Neutrophil (primary cell): ENCODE data around the gene HK2.

Source experiments
- H3K27ac ChIP-seq: fragments of 200-600 bp; sonication (generic); 2 replicates; pipeline ENCODE4 v1.5.1; 2016; ENCODE audit warnings: mild to moderate bottlenecking, moderate library complexity
- H3K27me3 ChIP-seq: fragments of 200-600 bp; sonication (generic); 2 replicates; pipeline ENCODE4 v1.6.0; 2016; ENCODE audit warnings: mild to moderate bottlenecking
- H3K36me3 ChIP-seq: fragments of 200-600 bp; sonication (generic); 2 replicates; pipeline ENCODE4 v1.5.1; 2017
- H3K4me1 ChIP-seq, 2 experiments: fragments of 200-600 bp in 1 of 2; sonication (generic) in 1 of 2; 1 replicate in 1 of 2; 2 replicates in 1 of 2; pipeline versions ENCODE4 v1.5.1 to v1.6.1; 2013 to 2016; ENCODE audit warnings: low read depth in 1 of 2, low read length in 1 of 2, mild to moderate bottlenecking in 1 of 2, moderate library complexity in 1 of 2; ENCODE audit not compliant: control insufficient read depth in 1 of 2, insufficient read depth in 1 of 2
- H3K4me3 ChIP-seq, 2 experiments: fragments of 200-600 bp in 1 of 2; sonication (generic) in 1 of 2; 1 replicate in 1 of 2; 2 replicates in 1 of 2; pipeline ENCODE4 v1.5.1; 2013 to 2016; ENCODE audit warnings: low read depth in 1 of 2, low read length in 1 of 2, mild to moderate bottlenecking in 1 of 2, moderate library complexity in 1 of 2
- H3K9me3 ChIP-seq: fragments of 200-600 bp; sonication (generic); 2 replicates; pipeline ENCODE4 v1.5.1; 2016
- TF ChIP-seq, protein P1 (sequence below): fragments of 200-600 bp; sonication (generic); IDR thresholded peaks from 2 replicates; pipeline ENCODE4 v1.5.1; 2016; ENCODE audit warnings: antibody characterized with exemption

The HK2 gene

DNA sequence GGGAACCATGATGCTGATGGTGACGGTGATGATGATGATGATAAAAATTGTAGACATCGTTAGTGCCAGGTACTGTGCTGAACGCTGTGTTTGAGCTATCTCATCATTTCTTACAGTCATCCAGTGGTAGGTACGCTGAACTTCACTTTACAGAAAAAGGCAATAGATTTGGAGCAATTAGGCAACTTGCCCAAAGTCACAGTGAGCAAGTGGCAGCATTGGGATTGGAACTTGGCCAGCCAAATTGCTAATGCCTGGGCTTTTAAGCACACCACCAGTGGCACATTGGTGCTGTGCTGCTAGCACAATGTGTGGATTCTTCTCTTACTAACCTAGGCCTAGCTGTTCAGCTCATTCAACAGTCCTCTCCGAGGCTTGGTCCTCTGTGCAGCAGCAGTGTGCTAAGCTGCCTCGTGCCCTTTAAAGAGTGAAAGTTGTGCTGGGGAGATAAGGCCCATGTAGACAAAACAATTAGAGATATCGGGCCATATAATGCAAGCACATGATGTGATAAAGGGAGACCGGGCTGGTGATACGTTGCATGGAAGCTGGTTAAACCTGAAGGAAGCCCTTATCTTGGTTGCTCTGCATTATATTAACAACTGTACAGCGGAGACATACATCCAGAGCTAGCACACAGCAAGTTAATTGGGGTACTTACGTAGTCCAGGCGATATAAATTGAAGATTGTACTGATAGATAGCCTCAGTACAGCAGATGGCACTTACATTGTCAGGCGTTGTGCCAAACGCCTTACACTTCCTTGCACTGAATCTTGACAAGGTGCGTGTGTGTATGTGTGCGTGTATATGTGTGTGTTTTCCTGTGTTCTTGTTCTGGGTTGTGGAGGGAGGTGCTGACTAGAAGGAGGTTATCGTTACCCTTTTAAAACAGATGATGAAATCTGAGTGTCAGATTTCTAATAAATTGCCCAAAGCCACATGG, 28.4 kb downstream of the HK2 start:
- H3K27me3 ChIP-seq, result no peaks in the 10 kb centered on the region
- H3K4me1 ChIP-seq, result peaks cover 59 to 72% of the 10 kb centered on the region in 2 experiments
- H3K9me3 ChIP-seq, result no peaks in the 10 kb centered on the region
- peak overlapping the region; percentile 62 for H3K27ac ChIP-seq
- no peak overlapping the region for H3K4me3 ChIP-seq
- TF ChIP-seq, protein P1, sequence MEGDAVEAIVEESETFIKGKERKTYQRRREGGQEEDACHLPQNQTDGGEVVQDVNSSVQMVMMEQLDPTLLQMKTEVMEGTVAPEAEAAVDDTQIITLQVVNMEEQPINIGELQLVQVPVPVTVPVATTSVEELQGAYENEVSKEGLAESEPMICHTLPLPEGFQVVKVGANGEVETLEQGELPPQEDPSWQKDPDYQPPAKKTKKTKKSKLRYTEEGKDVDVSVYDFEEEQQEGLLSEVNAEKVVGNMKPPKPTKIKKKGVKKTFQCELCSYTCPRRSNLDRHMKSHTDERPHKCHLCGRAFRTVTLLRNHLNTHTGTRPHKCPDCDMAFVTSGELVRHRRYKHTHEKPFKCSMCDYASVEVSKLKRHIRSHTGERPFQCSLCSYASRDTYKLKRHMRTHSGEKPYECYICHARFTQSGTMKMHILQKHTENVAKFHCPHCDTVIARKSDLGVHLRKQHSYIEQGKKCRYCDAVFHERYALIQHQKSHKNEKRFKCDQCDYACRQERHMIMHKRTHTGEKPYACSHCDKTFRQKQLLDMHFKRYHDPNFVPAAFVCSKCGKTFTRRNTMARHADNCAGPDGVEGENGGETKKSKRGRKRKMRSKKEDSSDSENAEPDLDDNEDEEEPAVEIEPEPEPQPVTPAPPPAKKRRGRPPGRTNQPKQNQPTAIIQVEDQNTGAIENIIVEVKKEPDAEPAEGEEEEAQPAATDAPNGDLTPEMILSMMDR, result no peak
- H3K36me3 ChIP-seq, result peaks cover 10% of the 10 kb centered on the region

DNA sequence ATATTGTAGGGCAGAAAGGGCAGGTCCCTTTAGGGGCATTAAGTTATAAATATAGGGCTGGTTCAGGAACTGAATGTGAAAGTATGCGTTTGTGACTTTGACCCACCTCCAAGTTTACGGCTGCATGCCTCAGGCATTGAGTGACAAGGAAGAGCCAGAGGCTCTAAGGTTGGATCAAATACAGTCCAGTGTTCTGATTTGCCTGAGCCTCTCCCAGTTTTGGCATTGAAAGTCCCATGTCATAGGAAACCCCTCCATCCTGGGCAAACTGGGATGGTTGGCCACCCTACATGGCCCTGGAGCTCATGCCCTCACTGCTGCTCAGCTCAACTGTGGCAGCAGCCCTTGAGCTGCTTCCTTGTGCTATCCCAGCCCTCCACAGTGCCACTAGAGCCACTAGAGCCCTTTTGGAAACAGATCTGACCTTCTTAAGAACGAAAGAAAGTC, 29.9 kb downstream of the HK2 start:
- Histone ChIP-seq H3K36me3 (peaks cover 23% of the 10 kb centered on the region), H3K4me3 (no peak overlapping the region), H3K27me3 (no peaks in the 10 kb centered on the region), H3K4me1 (peaks cover 56 to 70% of the 10 kb centered on the region in 2 experiments), H3K9me3 (no peaks in the 10 kb centered on the region), H3K27ac (peak overlapping the region; percentile 62)
- TF ChIP-seq, protein P1, result no peak

DNA sequence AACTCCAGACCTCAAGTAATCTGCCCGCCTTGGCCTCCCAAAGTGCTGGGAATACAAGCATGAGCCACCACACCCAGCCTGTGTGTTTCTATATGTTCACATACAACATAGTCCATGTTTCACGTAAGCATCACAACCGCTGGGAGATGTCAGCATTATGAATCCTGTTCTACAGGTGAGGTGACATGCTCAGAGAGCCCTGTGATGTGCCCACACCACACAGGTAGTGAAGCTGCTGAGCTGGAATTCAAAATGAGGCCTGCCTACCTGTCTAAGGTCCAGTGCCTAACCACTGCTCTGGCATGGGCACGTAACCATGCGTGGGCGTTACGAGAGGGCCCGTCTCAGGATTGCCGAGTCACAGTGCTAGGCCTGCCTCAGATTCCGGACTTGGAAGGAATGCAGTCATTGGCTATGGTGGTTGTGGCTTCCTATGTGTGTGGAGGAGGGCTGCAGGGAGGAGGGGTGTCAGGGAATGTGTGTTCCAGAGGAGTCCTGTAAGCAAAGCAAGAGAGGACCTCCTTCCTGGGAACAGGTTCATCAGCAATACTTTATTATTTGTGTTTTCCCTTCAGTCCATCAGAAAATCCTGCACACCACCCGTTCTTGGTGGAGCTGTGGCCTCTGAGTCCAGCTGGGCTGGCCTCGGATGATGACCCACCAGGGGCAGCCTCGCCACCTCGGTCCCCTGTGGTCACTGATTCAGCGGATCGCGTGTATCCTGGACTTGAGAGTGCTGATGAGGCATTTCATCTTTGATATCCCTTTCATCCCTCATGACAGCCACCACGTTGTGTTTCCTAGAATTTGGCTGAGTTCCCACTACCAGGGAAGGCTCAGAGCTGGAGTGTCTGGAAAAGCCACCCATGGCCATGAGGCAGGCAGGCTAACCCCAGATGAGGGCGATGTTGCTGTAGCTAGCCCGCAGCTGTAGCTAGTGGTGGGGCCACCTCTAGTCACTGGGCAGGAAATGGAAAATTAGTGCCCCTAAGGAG, 31.1 kb downstream of the HK2 start:
- Histone ChIP-seq H3K9me3 (no peaks in the 10 kb centered on the region), H3K27ac (peak overlapping the region; percentile 62), H3K4me1 (peaks cover 61 to 77% of the 10 kb centered on the region in 2 experiments), H3K36me3 (peaks cover 24% of the 10 kb centered on the region), H3K4me3 (no peak overlapping the region), H3K27me3 (no peaks in the 10 kb centered on the region)
- TF ChIP-seq, protein P1, result no peak

DNA sequence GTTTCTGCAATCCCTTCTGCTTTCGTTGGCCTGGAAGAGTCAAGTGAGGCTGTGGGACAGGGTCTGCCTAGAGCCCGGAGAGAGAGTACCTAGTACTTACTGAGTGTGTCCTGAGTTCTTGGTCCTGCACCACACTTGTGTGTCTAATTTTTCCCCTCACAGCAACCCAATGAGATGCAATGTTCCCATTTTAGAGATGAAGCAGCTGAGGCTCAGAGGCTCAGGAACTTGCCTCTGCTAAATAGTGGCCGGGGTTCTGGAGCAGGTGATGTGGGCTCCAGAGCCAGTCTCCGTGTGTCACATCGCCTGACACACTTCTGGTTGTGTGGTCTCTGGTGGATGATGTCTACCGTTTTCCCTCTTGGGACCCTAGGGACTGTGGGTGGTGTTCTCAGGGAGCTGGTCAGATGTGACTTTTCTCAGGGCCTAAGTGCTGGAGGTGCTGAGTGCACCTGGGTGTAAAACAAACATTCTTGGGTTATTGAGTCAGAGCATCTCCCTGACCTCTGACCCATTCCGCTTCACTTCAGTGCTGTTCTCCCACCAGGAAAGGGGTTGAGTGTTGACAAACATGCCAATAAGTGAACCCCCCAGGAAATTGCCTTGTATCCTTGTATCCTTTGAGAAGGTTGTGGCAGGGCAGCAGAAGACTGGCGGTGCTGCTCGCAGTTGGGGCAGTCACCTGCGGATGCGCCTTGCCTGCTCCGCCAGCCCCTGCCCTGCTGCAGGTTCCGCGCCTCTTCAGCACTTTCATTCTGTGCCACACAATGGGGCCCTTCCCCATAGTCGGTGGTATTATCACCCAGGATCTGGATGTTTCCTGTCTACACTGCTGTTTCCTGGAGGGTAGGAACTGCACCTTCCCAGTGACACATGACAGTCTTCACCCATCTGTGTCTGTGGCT, 32.1 kb downstream of the HK2 start:
- Histone ChIP-seq H3K4me3 (no peak overlapping the region), H3K9me3 (no peaks in the 10 kb centered on the region), H3K36me3 (peaks cover 24% of the 10 kb centered on the region), H3K4me1 (peaks cover 53 to 72% of the 10 kb centered on the region in 2 experiments), H3K27ac (peak overlapping the region; percentile 62), H3K27me3 (no peaks in the 10 kb centered on the region)
- TF ChIP-seq, protein P1, result no peak
